GM12878 (cell line): ENCODE measurements around the gene RBM4.

Source experiments
- ATF3 ChIP-seq: IDR thresholded peaks from 2 replicates; pipeline ENCODE4 v1.6.1; 2011; ENCODE audit warnings: low read depth, mild to moderate bottlenecking, low read length, moderate library complexity, borderline replicate concordance; ENCODE audit errors: extremely low read depth
- CHD4 ChIP-seq: fragments of 200-600 bp; sonication (generic); IDR thresholded peaks from 2 replicates; pipeline ENCODE4 v1.6.1; 2016; ENCODE audit warnings: mild to moderate bottlenecking
- POLR2A ChIP-seq: IDR thresholded peaks from 2 replicates; pipeline ENCODE4 v1.6.1; 2011; ENCODE audit warnings: low read depth, mild to moderate bottlenecking, low read length
- TF ChIP-seq, protein P1 (sequence below): IDR thresholded peaks from 2 replicates; pipeline ENCODE4 v1.6.1; 2011; ENCODE audit warnings: mild to moderate bottlenecking, low read depth, low read length, moderate library complexity; ENCODE audit not compliant: insufficient replicate concordance
- TF ChIP-seq, protein P2 (sequence below): IDR thresholded peaks from 2 replicates; pipeline ENCODE4 v1.6.1; 2012; ENCODE audit warnings: mild to moderate bottlenecking, low read depth, low read length

- TF ChIP-seq, protein P1, sequence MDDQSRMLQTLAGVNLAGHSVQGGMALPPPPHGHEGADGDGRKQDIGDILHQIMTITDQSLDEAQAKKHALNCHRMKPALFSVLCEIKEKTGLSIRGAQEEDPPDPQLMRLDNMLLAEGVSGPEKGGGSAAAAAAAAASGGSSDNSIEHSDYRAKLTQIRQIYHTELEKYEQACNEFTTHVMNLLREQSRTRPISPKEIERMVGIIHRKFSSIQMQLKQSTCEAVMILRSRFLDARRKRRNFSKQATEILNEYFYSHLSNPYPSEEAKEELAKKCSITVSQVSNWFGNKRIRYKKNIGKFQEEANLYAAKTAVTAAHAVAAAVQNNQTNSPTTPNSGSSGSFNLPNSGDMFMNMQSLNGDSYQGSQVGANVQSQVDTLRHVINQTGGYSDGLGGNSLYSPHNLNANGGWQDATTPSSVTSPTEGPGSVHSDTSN: no peak
- TF ChIP-seq, protein P2, sequence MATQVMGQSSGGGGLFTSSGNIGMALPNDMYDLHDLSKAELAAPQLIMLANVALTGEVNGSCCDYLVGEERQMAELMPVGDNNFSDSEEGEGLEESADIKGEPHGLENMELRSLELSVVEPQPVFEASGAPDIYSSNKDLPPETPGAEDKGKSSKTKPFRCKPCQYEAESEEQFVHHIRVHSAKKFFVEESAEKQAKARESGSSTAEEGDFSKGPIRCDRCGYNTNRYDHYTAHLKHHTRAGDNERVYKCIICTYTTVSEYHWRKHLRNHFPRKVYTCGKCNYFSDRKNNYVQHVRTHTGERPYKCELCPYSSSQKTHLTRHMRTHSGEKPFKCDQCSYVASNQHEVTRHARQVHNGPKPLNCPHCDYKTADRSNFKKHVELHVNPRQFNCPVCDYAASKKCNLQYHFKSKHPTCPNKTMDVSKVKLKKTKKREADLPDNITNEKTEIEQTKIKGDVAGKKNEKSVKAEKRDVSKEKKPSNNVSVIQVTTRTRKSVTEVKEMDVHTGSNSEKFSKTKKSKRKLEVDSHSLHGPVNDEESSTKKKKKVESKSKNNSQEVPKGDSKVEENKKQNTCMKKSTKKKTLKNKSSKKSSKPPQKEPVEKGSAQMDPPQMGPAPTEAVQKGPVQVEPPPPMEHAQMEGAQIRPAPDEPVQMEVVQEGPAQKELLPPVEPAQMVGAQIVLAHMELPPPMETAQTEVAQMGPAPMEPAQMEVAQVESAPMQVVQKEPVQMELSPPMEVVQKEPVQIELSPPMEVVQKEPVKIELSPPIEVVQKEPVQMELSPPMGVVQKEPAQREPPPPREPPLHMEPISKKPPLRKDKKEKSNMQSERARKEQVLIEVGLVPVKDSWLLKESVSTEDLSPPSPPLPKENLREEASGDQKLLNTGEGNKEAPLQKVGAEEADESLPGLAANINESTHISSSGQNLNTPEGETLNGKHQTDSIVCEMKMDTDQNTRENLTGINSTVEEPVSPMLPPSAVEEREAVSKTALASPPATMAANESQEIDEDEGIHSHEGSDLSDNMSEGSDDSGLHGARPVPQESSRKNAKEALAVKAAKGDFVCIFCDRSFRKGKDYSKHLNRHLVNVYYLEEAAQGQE: no peak
- no peak for TF ChIP-seq POLR2A
- TF ChIP-seq CHD4: no peak
- no peak for TF ChIP-seq ATF3
Measured at GRCh38 chr11:66598993-66599392, 39.5 kb upstream of the RBM4 start.
